PC-9 (cell line): ENCODE measurements around the gene IRF2BPL. TPM values are rescaled to one million over a fixed set of nuclear protein-coding genes. Genes with fewer than 3 reads are reported as not detected.
A peak's percentile ranks its signal among the peaks of the same experiment; 100 is the strongest.

Source experiments
- BruUV-seq: library from RNA; stranded (reverse); fragments of 400-500 nt; replicated peaks from 2 replicates; lab custom pipeline; 2021; lab: Mats Ljungman, UMichigan
- CTCF ChIA-PET: fragments of 300-600 bp; sonication (Branson Sonifier 250); formaldehyde crosslinking; loops from one replicate; lab custom pipeline; 2022; ENCODE audit warnings: antibody characterized with exemption; lab: Charles Lee
- POLR2A ChIA-PET: fragments of 300-600 bp; sonication (Branson Sonifier 250); formaldehyde crosslinking; loops from one replicate; lab custom pipeline; 2022; ENCODE audit warnings: antibody characterized with exemption; ENCODE audit not compliant: unreplicated experiment; lab: Charles Lee
- DNase-seq, 2 experiments: peaks; one replicate each; pipeline versions ENCODE4 v3.0.0 to v3.0.0-alpha.2; 2015 to 2022; ENCODE audit warnings: mixed read lengths in 1 of 2
- H2AFZ ChIP-seq: fragments of 200-600 bp; sonication (generic); 2 replicates; pipeline ENCODE4 v1.8.1; 2017; ENCODE audit warnings: antibody characterized with exemption
- H3F3A ChIP-seq: fragments of 200-600 bp; sonication (generic); 2 replicates; pipeline ENCODE4 v1.8.1; 2017; ENCODE audit warnings: antibody characterized with exemption, mild to moderate bottlenecking, low read depth; ENCODE audit not compliant: insufficient read depth
- H3K27ac ChIP-seq: fragments of 200-600 bp; sonication (generic); 2 replicates; pipeline ENCODE4 v1.6.1; 2016; ENCODE audit warnings: mixed run types
- H3K27me3 ChIP-seq: fragments of 200-600 bp; sonication (generic); 2 replicates; pipeline ENCODE4 v1.6.1; 2016; ENCODE audit warnings: low read depth, mixed run types; ENCODE audit not compliant: insufficient read depth
- H3K36me3 ChIP-seq: fragments of 200-600 bp; sonication (generic); 2 replicates; pipeline ENCODE4 v1.6.1; 2016; ENCODE audit warnings: low read depth, mixed run types
- H3K4me1 ChIP-seq: fragments of 200-600 bp; sonication (generic); replicated peaks from 2 replicates; pipeline ENCODE4 v1.6.1; 2016; ENCODE audit warnings: mixed run types; ENCODE audit not compliant: insufficient read depth
- H3K4me2 ChIP-seq: fragments of 200-600 bp; sonication (generic); 2 replicates; pipeline ENCODE4 v1.6.1; 2017; ENCODE audit warnings: mixed run types
- H3K4me3 ChIP-seq: fragments of 200-600 bp; sonication (generic); 2 replicates; pipeline ENCODE4 v1.6.1; 2016; ENCODE audit warnings: mixed run types
- H3K79me2 ChIP-seq: fragments of 200-600 bp; sonication (generic); 2 replicates; pipeline ENCODE4 v1.6.1; 2017; ENCODE audit warnings: low read depth, mixed run types
- H3K9me2 ChIP-seq: fragments of 200-600 bp; sonication (generic); 2 replicates; pipeline ENCODE4 v1.8.1; 2017; ENCODE audit warnings: mild to moderate bottlenecking; ENCODE audit not compliant: insufficient read depth
- H3K9me3 ChIP-seq: fragments of 200-600 bp; sonication (generic); 2 replicates; pipeline ENCODE4 v1.8.1; 2016; ENCODE audit warnings: low read depth; ENCODE audit not compliant: insufficient read depth
- H4K20me1 ChIP-seq: fragments of 200-600 bp; sonication (generic); 2 replicates; pipeline ENCODE4 v1.8.1; 2017; ENCODE audit not compliant: insufficient read depth
- EZH2 ChIP-seq: fragments of 200-600 bp; sonication (generic); IDR thresholded peaks from 2 replicates; pipeline ENCODE4 v1.8.0; 2017; ENCODE audit warnings: antibody characterized with exemption, low read depth
- intact Hi-C: fragments of 100-400 bp; cut with micrococcal nuclease; formaldehyde crosslinking; loops from one replicate; pipeline ENCODE4 v1.10.0; 2022; ENCODE audit not compliant: unreplicated experiment
- total RNA-seq: library from RNA; stranded (reverse); gene quantifications from 2 replicates; pipeline ENCODE4 v1.2.3, GENCODE V29; 2021
- TF ChIP-seq, protein P1 (sequence below): fragments of 200-600 bp; sonication (generic); conservative IDR thresholded peaks from 2 replicates; pipeline ENCODE4 v1.6.1; 2017; ENCODE audit warnings: mixed run types, antibody characterized with exemption, mild to moderate bottlenecking, moderate library complexity

The IRF2BPL gene
- total RNA-seq, 1 experiment from 2014 or later: 74.6 TPM

DNA sequence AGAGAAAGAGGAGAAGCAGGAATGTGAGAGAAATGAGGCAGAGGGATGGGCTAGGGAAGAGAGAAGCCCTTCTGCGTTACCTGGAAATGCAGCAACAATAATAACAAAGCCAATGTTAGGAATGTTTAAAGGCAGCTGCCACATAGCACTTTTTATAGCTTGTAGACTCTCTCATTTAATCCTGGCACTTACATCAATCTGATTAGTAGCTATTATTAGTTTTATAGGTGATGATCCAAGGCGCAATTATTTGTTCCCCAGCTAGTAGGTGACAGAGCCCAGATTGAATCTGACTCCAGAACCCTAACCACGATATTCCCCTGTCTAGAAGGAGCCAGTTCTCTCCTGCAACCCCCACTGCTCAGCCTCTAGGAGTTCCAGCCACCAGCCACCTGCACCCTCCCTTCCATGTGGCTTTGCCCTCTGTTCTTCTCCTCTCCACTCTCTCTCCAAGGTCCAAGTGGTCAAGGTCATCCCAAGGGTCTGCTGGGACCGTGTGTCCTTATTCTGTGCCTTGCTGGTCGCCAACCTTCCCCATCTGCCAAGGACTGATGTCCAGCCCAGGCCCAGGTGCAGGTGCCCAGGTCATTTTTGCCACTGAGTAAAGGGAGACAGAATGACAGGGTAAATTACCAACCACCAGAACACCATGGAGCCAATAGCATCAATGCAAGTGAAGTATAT lies 40.2 kb upstream of the IRF2BPL start:
- Histone ChIP-seq H3K4me3 (no peak overlapping the region), H3K27me3 (no peaks in the 10 kb centered on the region), H3K36me3 (no peaks in the 10 kb centered on the region), H3K9me2 (no peaks in the 10 kb centered on the region), H3K79me2 (no peaks in the 10 kb centered on the region), H2AFZ (no peak overlapping the region), H3K9me3 (no peaks in the 10 kb centered on the region), H3F3A (peaks cover 30% of the 10 kb centered on the region), H3K4me1 (peaks cover 57% of the 10 kb centered on the region), H3K27ac (no peak overlapping the region), H3K4me2 (peak overlapping the region; percentile 14), H4K20me1 (no peaks in the 10 kb centered on the region)
- intact Hi-C loops: loop anchor here (1.0 kb wide), 7 partner anchors 40 to 155 kb away; partner anchors contain the start of gene IRF2BPL
- TF ChIP-seq, protein P1, sequence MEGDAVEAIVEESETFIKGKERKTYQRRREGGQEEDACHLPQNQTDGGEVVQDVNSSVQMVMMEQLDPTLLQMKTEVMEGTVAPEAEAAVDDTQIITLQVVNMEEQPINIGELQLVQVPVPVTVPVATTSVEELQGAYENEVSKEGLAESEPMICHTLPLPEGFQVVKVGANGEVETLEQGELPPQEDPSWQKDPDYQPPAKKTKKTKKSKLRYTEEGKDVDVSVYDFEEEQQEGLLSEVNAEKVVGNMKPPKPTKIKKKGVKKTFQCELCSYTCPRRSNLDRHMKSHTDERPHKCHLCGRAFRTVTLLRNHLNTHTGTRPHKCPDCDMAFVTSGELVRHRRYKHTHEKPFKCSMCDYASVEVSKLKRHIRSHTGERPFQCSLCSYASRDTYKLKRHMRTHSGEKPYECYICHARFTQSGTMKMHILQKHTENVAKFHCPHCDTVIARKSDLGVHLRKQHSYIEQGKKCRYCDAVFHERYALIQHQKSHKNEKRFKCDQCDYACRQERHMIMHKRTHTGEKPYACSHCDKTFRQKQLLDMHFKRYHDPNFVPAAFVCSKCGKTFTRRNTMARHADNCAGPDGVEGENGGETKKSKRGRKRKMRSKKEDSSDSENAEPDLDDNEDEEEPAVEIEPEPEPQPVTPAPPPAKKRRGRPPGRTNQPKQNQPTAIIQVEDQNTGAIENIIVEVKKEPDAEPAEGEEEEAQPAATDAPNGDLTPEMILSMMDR: no peak; the same call in 1 of the 2 replicates
- no peak for TF ChIP-seq EZH2
- ChIA-PET POLR2A (interaction anchor here (0.7 to 0.9 kb wide), 2 partner anchors 43 to 252 kb away, joined by 4 to 9 read pairs; partner anchors contain the start of genes GSTZ1 and POMT2), CTCF (interaction anchor here (0.6 to 8.2 kb wide), 10 partner anchors 23 to 194 kb away, joined by 3 to 151 read pairs (median 8); no protein-coding TSS in a partner anchor)
- DNase-seq: no peak
- no TSS peak for BruUV-seq

DNA sequence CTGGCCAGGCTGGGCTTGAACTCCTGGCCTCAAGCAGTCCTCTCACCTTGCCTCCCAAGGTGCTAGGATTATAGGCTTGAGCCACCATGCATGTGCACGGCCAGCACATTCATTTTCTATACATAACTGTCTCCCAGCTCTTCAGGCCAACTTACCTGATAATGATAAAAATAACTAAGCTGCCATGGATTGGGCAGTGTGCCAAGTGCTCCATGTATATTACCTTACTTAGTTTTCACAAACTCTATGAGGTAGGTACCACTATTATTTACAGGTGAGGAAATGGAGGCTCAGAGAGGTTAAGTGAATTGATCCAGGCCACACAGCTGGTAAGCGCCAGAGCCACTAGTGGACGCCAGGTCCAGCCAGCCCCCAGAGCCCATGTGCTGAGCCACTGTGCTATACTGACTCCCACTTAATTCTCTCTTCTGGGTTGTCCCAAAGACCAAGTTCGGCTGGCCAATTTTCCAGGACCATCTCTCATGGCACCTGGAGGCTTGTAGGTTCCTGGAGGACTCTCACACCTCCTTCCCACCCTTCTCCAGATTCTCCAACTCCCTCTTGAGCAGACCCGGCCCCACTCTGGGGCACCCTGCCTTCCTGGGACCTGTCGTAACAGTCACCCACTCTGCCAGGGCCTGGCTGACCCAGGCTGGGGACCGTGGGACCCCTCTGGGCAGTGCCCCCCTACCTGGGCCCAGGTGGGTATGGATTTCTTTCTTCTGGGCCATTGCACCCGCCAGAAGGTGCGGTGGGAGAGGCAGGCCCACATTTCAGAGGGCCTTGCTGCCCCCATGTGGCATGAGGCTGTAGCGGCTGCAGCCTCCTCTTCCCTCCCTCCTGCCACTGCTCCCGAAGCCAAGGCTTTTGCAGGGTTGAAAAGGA lies 39.4 kb upstream of the IRF2BPL start:
- ChIA-PET POLR2A (interaction anchor here (0.6 to 0.9 kb wide), 5 partner anchors 42 to 253 kb away, joined by 3 to 16 read pairs (median 6); partner anchors contain the start of genes GSTZ1 and POMT2), CTCF (interaction anchor here (0.6 to 8.2 kb wide), 12 partner anchors 17 to 194 kb away, joined by 3 to 151 read pairs (median 8); no protein-coding TSS in a partner anchor)

More for the DNA sequence above, 39.4 kb upstream of the IRF2BPL start:
- Histone ChIP-seq H3K4me1 (peaks cover 54% of the 10 kb centered on the region), H3K27ac (no peak overlapping the region), H3K79me2 (no peaks in the 10 kb centered on the region), H3F3A (peaks cover 25% of the 10 kb centered on the region), H3K9me3 (no peaks in the 10 kb centered on the region), H3K36me3 (no peaks in the 10 kb centered on the region), H4K20me1 (no peaks in the 10 kb centered on the region), H3K9me2 (no peaks in the 10 kb centered on the region), H3K4me2 (peak overlapping the region; percentile 14), H3K27me3 (no peaks in the 10 kb centered on the region), H2AFZ (no peak overlapping the region), H3K4me3 (no peak overlapping the region)
- intact Hi-C loops: loop anchor here (1.0 kb wide), 7 partner anchors 40 to 155 kb away; partner anchors contain the start of gene IRF2BPL
- no TSS peak for BruUV-seq
- peak; percentile 74 to 93 for DNase-seq
- TF ChIP-seq, protein P1: peak; percentile 100
- no peak for TF ChIP-seq EZH2
